Measurements from ENCODE around the gene CYP3A7.

DNA sequence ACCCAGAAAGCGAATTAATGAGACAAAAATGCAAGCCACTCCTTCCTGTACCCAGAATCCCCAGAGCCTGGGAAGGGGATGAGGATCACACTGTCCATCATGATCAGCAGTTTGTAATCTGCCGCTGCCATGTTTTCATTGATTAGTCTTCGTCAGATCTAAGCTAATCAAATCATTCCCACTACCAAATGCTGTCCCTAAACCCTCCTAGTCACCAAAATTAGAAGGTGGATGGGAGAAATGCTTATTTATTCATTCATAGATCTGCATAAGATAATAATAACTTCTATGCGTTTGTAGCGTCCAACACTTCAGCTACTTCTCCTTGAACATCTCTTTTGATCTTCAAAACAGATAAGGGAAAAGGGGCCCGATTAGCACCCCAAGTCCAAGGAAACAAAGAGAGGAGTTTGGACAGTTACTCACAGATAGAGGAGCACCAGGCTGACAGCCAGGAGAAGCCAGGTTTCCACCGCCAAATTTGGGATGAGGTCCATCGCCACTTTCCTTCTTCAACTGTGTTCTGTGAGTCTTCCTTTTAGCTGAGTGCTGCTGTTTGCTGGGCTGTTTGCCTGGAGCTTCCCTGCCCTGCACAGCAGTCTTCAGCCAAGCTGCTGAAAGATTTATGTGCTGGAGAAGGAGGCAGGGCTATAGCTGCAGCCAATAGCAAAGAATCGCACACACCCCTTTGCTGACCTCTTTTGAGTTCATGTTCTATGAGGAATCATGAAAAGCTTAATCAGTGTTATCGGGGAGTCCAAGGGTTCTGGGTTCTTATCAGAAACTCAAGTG, 55.4 kb downstream of the CYP3A7 start, which contains the start of gene CYP3A5:
- TF ChIP-seq EZH2 (IDR thresholded peaks at IDR 0.05; ENCODE audit: low read length, unreplicated experiment) (no peak), EZH2phosphoT487 (IDR thresholded peaks at IDR 0.05; ENCODE audit: borderline replicate concordance, low read length) (no peak)

Data from PC-3 (cell line).